Skeletal muscle tissue (tissue), 4 donors: ENCODE measurements around the gene GPRIN1. TPM values are rescaled to one million over a fixed set of nuclear protein-coding genes. Genes with fewer than 3 reads are reported as not detected.
"Not testable (repeated sequence)": the region's sequence is repeated elsewhere in the genome, so short reads cannot be mapped to it uniquely, and the experiment has no call there.

Experiments
- H3K27ac ChIP-seq: one replicate; pipeline ENCODE4 v1.7.0; 2013; ENCODE audit warnings: mild to moderate bottlenecking, low read depth, low read length, inconsistent platforms
- H3K27me3 ChIP-seq, 3 donors: one replicate each; pipeline ENCODE4 v1.7.0; 2013; ENCODE audit warnings: low read length in 3 of 3; ENCODE audit not compliant: control insufficient read depth in 3 of 3, insufficient read depth in 3 of 3
- H3K36me3 ChIP-seq, 3 donors: one replicate each; pipeline ENCODE4 v1.7.0; 2013; ENCODE audit warnings: low read length in 3 of 3; ENCODE audit not compliant: control insufficient read depth in 3 of 3, insufficient read depth in 3 of 3
- H3K4me1 ChIP-seq, 3 donors: one replicate each; pipeline ENCODE4 v1.7.0; 2013; ENCODE audit warnings: low read length in 3 of 3, mild to moderate bottlenecking in 3 of 3; ENCODE audit not compliant: control insufficient read depth in 3 of 3, insufficient read depth in 3 of 3
- H3K4me3 ChIP-seq, 3 donors: one replicate each; pipeline ENCODE4 v1.7.0; 2013; ENCODE audit warnings: low read length in 3 of 3
- H3K9ac ChIP-seq, 3 donors: one replicate each; pipeline ENCODE4 v1.7.0; 2013; ENCODE audit warnings: low read length in 3 of 3, mild to moderate bottlenecking in 3 of 3, moderate library complexity in 2 of 3, low read depth in 1 of 3
- H3K9me3 ChIP-seq, 3 donors: one replicate each; pipeline ENCODE4 v1.7.0; 2013; ENCODE audit warnings: low read length in 3 of 3; ENCODE audit not compliant: control insufficient read depth in 3 of 3
- total RNA-seq: library from RNA; depleted of rRNA; stranded (reverse); fragments of >200 nt; gene quantifications from one replicate; pipeline ENCODE4 v1.2.3, GENCODE V29; 2014
- donor health status: Osteomylitis.

Gene GPRIN1
- total RNA-seq, 1 donor from 2014 or later = 0.52 TPM

DNA sequence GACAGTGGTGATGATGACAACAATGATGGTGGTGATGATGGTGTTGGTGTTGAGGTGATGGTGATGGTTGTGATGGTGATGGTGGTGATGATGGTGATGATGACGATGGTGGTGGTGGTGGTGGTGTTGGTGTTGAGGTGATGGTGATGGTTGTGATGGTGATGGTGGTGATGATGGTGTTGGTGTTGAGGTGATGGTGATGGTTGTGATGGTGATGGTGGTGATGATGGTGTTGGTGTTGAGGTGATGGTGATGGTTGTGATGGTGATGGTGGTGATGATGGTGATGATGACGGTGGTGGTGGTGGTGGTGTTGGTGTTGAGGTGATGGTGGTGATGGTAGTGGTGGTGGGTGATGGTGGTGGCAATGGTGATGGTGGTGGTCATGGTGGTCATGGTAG, 18.3 kb downstream of the GPRIN1 start:
- not testable (repeated sequence) for H3K9ac ChIP-seq, H3K9me3 ChIP-seq, H3K36me3 ChIP-seq, H3K4me3 ChIP-seq, H3K4me1 ChIP-seq, H3K27ac ChIP-seq
- peaks cover 5 to 17% (median 8%) of the 10 kb centered on the region in 3 donors for H3K27me3 ChIP-seq

GRCh38 chr5:176590035-176590717, 19.8 kb downstream of the GPRIN1 start:
- H3K36me3 ChIP-seq = no peaks in the 10 kb centered on the region
- H3K9me3 ChIP-seq = peaks cover 0 to 4% (median 3%) of the 10 kb centered on the region in 3 donors
- H3K4me3 ChIP-seq = no peak overlapping the region
- no peak overlapping the region for H3K27ac ChIP-seq
- H3K4me1 ChIP-seq = no peaks in the 10 kb centered on the region
- H3K9ac ChIP-seq = no peak overlapping the region
- H3K27me3 ChIP-seq = peaks cover 0 to 9% (median 0%) of the 10 kb centered on the region in 3 donors

DNA sequence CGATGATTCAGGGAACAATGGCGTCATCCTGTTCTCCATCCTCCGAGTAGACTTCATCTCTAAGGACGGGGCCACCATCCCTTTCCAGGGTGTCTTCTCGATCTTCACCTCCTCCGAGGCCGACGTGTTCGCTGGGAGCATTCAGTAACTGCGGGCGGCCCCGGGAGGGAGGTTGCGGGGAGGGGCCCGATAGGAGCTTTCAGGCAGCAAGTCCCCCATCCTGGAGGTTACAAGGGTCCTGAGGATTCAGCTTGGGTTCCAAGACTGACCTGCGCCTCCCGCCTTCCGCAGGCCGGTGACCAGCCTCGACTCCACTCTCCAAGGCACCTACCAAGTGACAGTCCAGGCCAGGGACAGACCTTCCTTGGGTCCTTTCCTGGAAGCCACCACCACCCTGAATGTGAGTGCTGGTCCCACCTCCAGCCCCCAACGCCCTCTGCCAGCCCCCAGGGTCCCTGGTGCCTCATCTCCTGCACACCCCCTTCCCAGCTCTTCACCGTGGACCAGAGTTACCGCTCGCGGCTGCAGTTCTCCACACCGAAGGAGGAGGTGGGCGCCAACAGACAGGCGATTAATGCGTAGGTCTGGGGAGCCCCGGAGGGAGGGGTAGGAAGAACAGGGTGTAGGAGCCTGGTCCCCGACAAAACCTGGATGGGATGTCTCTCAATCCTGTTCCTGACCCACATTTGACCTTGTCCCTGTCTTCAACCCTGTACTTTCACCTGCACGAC, 20.8 kb downstream of the GPRIN1 start:
- Histone ChIP-seq H3K4me1 (no peaks in the 10 kb centered on the region), H3K9ac (no peak overlapping the region), H3K9me3 (peaks cover 4 to 10% (median 6%) of the 10 kb centered on the region in 3 donors), H3K36me3 (no peaks in the 10 kb centered on the region), H3K4me3 (no peak overlapping the region), H3K27ac (no peak overlapping the region), H3K27me3 (peaks cover 0 to 3% (median 0%) of the 10 kb centered on the region in 3 donors)

GRCh38 chr5:176588297-176588696, 21.7 kb downstream of the GPRIN1 start:
- peaks cover 4 to 14% (median 6%) of the 10 kb centered on the region in 3 donors for H3K9me3 ChIP-seq
- H3K9ac ChIP-seq = no peak overlapping the region

DNA sequence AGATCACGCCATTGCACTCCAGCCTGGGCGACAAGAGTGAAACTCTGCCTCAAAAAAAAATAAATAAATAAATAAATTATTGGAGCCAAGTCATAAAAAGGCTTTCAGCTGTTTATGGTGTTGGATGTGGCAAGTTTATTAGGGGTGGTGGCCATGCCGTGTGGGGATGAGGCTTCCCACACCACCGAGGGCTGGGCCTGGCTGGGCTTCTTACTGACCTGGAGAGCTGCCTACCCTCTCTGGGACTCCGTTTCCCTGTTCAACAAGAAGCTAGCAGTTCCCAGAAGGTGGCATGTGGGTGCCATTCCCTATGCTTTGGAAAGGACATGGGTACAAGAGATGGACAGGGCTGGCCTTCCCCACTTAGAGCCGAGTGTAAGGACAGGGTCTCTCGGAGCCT, 22.6 kb downstream of the GPRIN1 start:
- Histone ChIP-seq H3K27me3 (peaks cover 0 to 3% (median 0%) of the 10 kb centered on the region in 3 donors), H3K4me3 (no peak overlapping the region), H3K27ac (no peak overlapping the region), H3K9ac (no peak overlapping the region), H3K4me1 (no peaks in the 10 kb centered on the region), H3K36me3 (no peaks in the 10 kb centered on the region), H3K9me3 (peaks cover 4 to 14% (median 6%) of the 10 kb centered on the region in 3 donors)

More at GRCh38 chr5:176588297-176588696, 21.7 kb downstream of the GPRIN1 start:
- no peak overlapping the region for H3K27ac ChIP-seq
- no peaks in the 10 kb centered on the region for H3K4me1 ChIP-seq
- no peaks in the 10 kb centered on the region for H3K36me3 ChIP-seq
- H3K4me3 ChIP-seq = no peak overlapping the region
- peaks cover 0 to 3% (median 0%) of the 10 kb centered on the region in 3 donors for H3K27me3 ChIP-seq

GRCh38 chr5:176583076-176583475, 26.9 kb downstream of the GPRIN1 start:
- no peak overlapping the region for H3K9ac ChIP-seq
- H3K9me3 ChIP-seq = peaks cover 4 to 14% (median 6%) of the 10 kb centered on the region in 3 donors
- no peaks in the 10 kb centered on the region for H3K4me1 ChIP-seq
- H3K4me3 ChIP-seq = no peak overlapping the region
- H3K27ac ChIP-seq = no peak overlapping the region
- no peaks in the 10 kb centered on the region for H3K36me3 ChIP-seq
- peaks cover 0 to 3% (median 0%) of the 10 kb centered on the region in 3 donors for H3K27me3 ChIP-seq

DNA sequence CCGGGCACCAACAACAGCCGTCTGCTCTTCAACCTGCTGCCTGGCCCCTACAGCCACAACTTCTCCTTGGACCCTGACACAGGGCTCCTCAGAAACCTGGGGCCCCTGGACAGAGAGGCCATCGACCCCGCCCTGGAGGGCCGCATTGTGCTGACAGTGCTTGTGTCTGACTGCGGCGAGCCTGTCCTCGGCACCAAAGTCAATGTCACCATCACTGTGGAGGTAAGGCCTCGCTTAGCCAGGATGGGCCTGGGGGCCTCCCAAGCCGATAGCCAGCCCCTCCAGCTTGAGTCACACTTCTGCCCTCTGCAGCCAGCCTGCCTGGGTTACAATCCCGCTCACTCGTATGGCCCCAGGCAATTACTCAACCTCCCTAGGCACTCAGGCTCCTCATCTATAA, 28.6 kb downstream of the GPRIN1 start:
- peaks cover 4 to 14% (median 6%) of the 10 kb centered on the region in 3 donors for H3K9me3 ChIP-seq
- H3K9ac ChIP-seq = no peak overlapping the region
- H3K4me3 ChIP-seq = no peak overlapping the region
- H3K4me1 ChIP-seq = no peaks in the 10 kb centered on the region
- H3K27me3 ChIP-seq = peaks cover 0 to 4% (median 2%) of the 10 kb centered on the region in 3 donors
- no peak overlapping the region for H3K27ac ChIP-seq
- no peaks in the 10 kb centered on the region for H3K36me3 ChIP-seq

GRCh38 chr5:176579323-176579722, 30.6 kb downstream of the GPRIN1 start:
- H3K9me3 ChIP-seq = peaks cover 0 to 4% (median 0%) of the 10 kb centered on the region in 3 donors
- H3K36me3 ChIP-seq = no peaks in the 10 kb centered on the region
- H3K27me3 ChIP-seq = peaks cover 0 to 17% (median 2%) of the 10 kb centered on the region in 3 donors
- H3K27ac ChIP-seq = no peak overlapping the region
- H3K4me3 ChIP-seq = no peak overlapping the region
- no peak overlapping the region for H3K9ac ChIP-seq
- H3K4me1 ChIP-seq = no peaks in the 10 kb centered on the region

GRCh38 chr5:176578391-176578808, 31.6 kb downstream of the GPRIN1 start:
- H3K9ac ChIP-seq = peak overlapping the region in 1 of 3 donors; percentile 40
- H3K4me3 ChIP-seq = no peak overlapping the region
- peaks cover 2 to 24% (median 3%) of the 10 kb centered on the region in 3 donors for H3K27me3 ChIP-seq
- peaks cover 0 to 5% (median 0%) of the 10 kb centered on the region in 3 donors for H3K4me1 ChIP-seq
- H3K36me3 ChIP-seq = no peaks in the 10 kb centered on the region
- H3K27ac ChIP-seq = no peak overlapping the region
- H3K9me3 ChIP-seq = no peaks in the 10 kb centered on the region
